Activated CD4-positive, alpha-beta T cell treated with anti-CD3 and anti-CD28 coated beads, Interleukin-2, amount 50 U/mL, for 48 hours (primary cell): ENCODE data around the gene WFDC9.
"Not testable (repeated sequence)": the region's sequence is repeated elsewhere in the genome, so short reads cannot be mapped to it uniquely, and the experiment has no call there.

Experiments used
- DNase-seq, 2 experiments: peaks; one replicate each; pipeline ENCODE4 v3.0.0-alpha.2; 2020

Gene WFDC9

GRCh38 chr20:45589725-45590124 lies 41.4 kb downstream of the WFDC9 start:
- DNase-seq, result no peak

- no peak for DNase-seq
Observed at GRCh38 chr20:45588800-45589199, 42.3 kb downstream of the WFDC9 start.

- DNase-seq, result not testable (repeated sequence)
Observed at GRCh38 chr20:45585986-45586385, 45.1 kb downstream of the WFDC9 start.

GRCh38 chr20:45584294-45584693 lies 46.8 kb downstream of the WFDC9 start:
- DNase-seq, result not testable (repeated sequence)

GRCh38 chr20:45583502-45583901 lies 47.6 kb downstream of the WFDC9 start:
- DNase-seq, result no peak

- no peak for DNase-seq
Observed at GRCh38 chr20:45581702-45582101, 49.4 kb downstream of the WFDC9 start.

GRCh38 chr20:45579184-45579583 lies 51.9 kb downstream of the WFDC9 start, which contains the start of gene WFDC8:
Gene WFDC8, minus strand, starts transcription at chr20:45579284. Its CDS starts 37 bp downstream, at chr20:45579247.
- DNase-seq, result no peak

GRCh38 chr20:45578231-45578630 lies 52.9 kb downstream of the WFDC9 start:
- DNase-seq, result no peak

- no peak for DNase-seq
Observed at GRCh38 chr20:45576995-45577394, 54.1 kb downstream of the WFDC9 start.

GRCh38 chr20:45575931-45576330 lies 55.2 kb downstream of the WFDC9 start:
- DNase-seq, result no peak

GRCh38 chr20:45569650-45570049 lies 61.4 kb downstream of the WFDC9 start:
- DNase-seq, result not testable (repeated sequence)

- DNase-seq, result no peak
Observed at GRCh38 chr20:45564760-45565276, 66.3 kb downstream of the WFDC9 start.
